ENCODE results near the gene METRN.

Gene METRN

DNA sequence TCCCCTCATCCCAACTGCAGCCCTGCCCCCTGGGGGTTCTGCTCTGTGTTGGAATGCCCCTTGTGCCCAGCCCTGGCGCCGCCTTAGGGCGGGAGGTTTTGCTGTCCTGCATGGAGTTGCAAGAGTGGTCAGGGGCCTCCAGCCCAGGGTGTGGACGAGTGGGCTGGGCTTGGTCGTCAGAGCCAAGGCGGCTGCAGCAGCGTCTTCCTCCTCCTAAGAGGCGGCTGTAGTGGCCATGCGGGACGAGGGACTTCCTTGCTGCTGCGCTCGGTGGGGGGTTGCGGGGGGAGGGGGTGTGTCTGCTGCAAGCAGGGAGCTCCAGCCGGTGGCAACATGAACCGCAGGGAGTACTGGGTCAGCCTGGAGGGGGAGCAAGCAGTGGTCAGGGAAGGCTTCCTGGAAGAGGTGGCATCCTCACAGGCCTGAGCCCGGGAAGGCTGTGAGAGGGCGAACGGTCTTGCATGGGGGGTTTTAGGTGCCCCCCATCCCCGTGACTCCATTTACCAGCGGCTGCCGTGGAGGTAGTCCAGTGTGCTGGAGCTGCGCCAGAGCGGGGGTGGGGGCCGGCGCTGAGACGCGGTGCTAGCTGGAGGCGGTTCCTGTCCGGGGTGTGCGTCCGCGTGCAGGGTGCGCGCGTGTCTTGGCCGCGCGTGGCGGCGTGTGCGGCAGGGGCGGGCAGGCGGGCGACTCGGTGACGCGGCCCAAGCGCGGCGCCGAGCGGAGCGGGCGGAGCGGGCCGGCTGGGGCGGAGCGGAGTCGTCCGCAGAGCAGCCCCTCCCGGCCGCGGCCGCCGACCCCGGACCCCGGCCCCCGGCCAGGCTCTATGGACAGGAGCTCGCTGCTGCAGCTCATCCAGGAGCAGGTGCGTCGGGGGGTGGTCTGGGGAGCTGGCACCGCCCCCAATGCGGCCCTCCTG, 39.7 kb upstream of the METRN start, which contains the start of gene RHBDL1 (continued):
- no peak for TF ChIP-seq GLI4 (tag by site-specific recombination; IDR thresholded peaks at IDR 0.05)
- TF ChIP-seq, protein P1, sequence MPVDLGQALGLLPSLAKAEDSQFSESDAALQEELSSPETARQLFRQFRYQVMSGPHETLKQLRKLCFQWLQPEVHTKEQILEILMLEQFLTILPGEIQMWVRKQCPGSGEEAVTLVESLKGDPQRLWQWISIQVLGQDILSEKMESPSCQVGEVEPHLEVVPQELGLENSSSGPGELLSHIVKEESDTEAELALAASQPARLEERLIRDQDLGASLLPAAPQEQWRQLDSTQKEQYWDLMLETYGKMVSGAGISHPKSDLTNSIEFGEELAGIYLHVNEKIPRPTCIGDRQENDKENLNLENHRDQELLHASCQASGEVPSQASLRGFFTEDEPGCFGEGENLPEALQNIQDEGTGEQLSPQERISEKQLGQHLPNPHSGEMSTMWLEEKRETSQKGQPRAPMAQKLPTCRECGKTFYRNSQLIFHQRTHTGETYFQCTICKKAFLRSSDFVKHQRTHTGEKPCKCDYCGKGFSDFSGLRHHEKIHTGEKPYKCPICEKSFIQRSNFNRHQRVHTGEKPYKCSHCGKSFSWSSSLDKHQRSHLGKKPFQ (tag by site-specific recombination; IDR thresholded peaks at IDR 0.05), result no peak
- peak; percentile 41; the same call in 1 of the 2 replicates for TF ChIP-seq KLF8 (tag by site-specific recombination; IDR thresholded peaks at IDR 0.05)
- TF ChIP-seq ZNF654 (tag by site-specific recombination; IDR thresholded peaks at IDR 0.05; ENCODE audit: low read depth), result no peak
- TF ChIP-seq GLIS2 (tag by site-specific recombination; IDR thresholded peaks at IDR 0.05), result 0 out of 2 replicates have a peak, but pooled peaks have one; percentile 10
- TF ChIP-seq ZNF19 (tag by site-specific recombination; IDR thresholded peaks at IDR 0.05; ENCODE audit: low read depth), result no peak
- TF ChIP-seq ZNF600 (tag by site-specific recombination; IDR thresholded peaks at IDR 0.05), result 0 out of 2 replicates have a peak, but pooled peaks have one; percentile 32
- TF ChIP-seq, protein P2, sequence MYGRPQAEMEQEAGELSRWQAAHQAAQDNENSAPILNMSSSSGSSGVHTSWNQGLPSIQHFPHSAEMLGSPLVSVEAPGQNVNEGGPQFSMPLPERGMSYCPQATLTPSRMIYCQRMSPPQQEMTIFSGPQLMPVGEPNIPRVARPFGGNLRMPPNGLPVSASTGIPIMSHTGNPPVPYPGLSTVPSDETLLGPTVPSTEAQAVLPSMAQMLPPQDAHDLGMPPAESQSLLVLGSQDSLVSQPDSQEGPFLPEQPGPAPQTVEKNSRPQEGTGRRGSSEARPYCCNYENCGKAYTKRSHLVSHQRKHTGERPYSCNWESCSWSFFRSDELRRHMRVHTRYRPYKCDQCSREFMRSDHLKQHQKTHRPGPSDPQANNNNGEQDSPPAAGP (tag by site-specific recombination; IDR thresholded peaks at IDR 0.05), result 0 out of 2 replicates have a peak, but pooled peaks have one; percentile 26
- no peak for TF ChIP-seq ZNF114 (tag by site-specific recombination; IDR thresholded peaks at IDR 0.05)

DNA sequence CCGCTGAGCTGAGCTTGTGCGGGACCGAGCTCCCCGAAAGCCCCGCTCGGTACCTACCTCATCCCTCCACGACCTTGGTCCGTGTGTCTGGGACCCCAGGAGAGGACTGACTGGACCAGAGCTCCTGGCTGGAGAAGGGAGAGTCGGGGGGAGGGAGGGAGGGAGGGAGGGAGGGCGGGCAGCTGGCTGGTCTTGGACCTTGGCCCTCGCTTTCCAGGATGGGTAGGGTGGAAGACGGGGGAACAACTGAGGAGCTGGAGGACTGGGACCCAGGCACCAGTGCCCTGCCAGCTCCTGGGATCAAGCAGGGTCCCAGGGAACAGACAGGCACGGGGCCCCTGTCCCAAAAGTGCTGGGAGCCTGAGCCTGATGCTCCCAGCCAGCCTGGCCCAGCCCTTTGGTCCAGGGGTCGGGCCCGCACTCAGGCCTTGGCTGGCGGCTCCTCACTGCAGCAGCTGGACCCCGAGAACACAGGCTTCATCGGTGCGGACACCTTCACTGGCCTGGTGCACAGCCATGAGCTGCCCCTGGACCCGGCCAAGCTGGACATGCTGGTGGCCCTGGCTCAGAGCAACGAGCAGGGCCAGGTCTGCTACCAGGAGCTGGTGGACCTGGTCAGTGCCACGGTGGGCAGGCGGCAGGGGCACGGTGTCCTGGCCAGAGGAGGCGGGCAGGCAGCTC, 38.9 kb upstream of the METRN start:
- ChIA-PET POLR2A (interaction anchor here (0.7 to 2.6 kb wide), 8 partner anchors 8 to 289 kb away, joined by 3 to 10 read pairs (median 5); partner anchors contain the start of genes JMJD8, METTL26, RHOT2 and WDR24), CTCF (interaction anchor here (0.6 to 1.1 kb wide), 3 partner anchors 9 to 98 kb away, joined by 3 to 6 read pairs (median 4); no protein-coding TSS in a partner anchor)
- no peaks in the 10 kb centered on the region for H3K9me3 ChIP-seq (ENCODE audit: control insufficient read depth, insufficient read depth, low read depth, low read length)
- H3K27ac ChIP-seq (ENCODE audit: extremely low read depth, low read depth, low read length), result no peak overlapping the region
- peaks cover 5% of the 10 kb centered on the region; the same call in 1 of the 2 replicates for H3K4me1 ChIP-seq (ENCODE audit: control insufficient read depth, insufficient read depth, low read length)
- H3K36me3 ChIP-seq (ENCODE audit: control insufficient read depth in 2 of 2, insufficient read depth in 1 of 2, low read length in 2 of 2), result peaks cover 0 to 44% of the 10 kb centered on the region in 2 experiments; a peak in 1 of 3 replicates
- no peak overlapping the region for H3K4me3 ChIP-seq (ENCODE audit: low read depth, low read length)
- TF ChIP-seq BCL11B (tag by site-specific recombination; IDR thresholded peaks at IDR 0.05; ENCODE audit: low read depth) (peak; percentile 75; the same call in 1 of the 2 replicates), ZNF211 (tag by site-specific recombination; IDR thresholded peaks at IDR 0.05; ENCODE audit: low read depth) (no peak), OSR2 (tag by site-specific recombination; IDR thresholded peaks at IDR 0.05) (no peak), ZNF132 (tag by site-specific recombination; IDR thresholded peaks at IDR 0.05; ENCODE audit: borderline replicate concordance) (no peak), BCL11A (tag by site-specific recombination; IDR thresholded peaks at IDR 0.05; ENCODE audit: low read depth) (peak; percentile 67; the same call in 1 of the 2 replicates)
- TF ChIP-seq, protein P3, sequence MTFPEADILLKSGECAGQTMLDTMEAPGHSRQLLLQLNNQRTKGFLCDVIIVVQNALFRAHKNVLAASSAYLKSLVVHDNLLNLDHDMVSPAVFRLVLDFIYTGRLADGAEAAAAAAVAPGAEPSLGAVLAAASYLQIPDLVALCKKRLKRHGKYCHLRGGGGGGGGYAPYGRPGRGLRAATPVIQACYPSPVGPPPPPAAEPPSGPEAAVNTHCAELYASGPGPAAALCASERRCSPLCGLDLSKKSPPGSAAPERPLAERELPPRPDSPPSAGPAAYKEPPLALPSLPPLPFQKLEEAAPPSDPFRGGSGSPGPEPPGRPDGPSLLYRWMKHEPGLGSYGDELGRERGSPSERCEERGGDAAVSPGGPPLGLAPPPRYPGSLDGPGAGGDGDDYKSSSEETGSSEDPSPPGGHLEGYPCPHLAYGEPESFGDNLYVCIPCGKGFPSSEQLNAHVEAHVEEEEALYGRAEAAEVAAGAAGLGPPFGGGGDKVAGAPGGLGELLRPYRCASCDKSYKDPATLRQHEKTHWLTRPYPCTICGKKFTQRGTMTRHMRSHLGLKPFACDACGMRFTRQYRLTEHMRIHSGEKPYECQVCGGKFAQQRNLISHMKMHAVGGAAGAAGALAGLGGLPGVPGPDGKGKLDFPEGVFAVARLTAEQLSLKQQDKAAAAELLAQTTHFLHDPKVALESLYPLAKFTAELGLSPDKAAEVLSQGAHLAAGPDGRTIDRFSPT (tag by site-specific recombination; IDR thresholded peaks at IDR 0.05), result peak; percentile 69

- POLR2A ChIA-PET, result interaction anchor here (1.0 to 2.6 kb wide), 6 partner anchors 8 to 40 kb away, joined by 3 to 10 read pairs (median 6); partner anchors contain the start of genes JMJD8, METTL26, RHOT2 and WDR24
- H3K4me3 ChIP-seq (ENCODE audit: low read depth, low read length), result no peak overlapping the region
- TF ChIP-seq ZNF521 (tag by site-specific recombination; IDR thresholded peaks at IDR 0.05) (no peak), ZNF26 (tag by site-specific recombination; IDR thresholded peaks at IDR 0.05) (no peak), WT1 (tag by site-specific recombination; IDR thresholded peaks at IDR 0.05) (no peak), ZSCAN23 (tag by site-specific recombination; IDR thresholded peaks at IDR 0.05) (no peak), ZNF791 (tag by site-specific recombination; IDR thresholded peaks at IDR 0.05) (no peak)
- TF ChIP-seq, protein P4, sequence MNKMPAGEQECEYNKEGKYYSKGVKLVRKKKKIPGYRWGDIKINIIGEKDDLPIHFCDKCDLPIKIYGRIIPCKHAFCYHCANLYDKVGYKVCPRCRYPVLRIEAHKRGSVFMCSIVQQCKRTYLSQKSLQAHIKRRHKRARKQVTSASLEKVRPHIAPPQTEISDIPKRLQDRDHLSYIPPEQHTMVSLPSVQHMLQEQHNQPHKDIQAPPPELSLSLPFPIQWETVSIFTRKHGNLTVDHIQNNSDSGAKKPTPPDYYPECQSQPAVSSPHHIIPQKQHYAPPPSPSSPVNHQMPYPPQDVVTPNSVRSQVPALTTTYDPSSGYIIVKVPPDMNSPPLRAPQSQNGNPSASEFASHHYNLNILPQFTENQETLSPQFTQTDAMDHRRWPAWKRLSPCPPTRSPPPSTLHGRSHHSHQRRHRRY (tag by site-specific recombination; IDR thresholded peaks at IDR 0.05), result no peak
These were observed 38.4 kb upstream of the METRN start for GRCh38 chr16:676565-676902.

More at GRCh38 chr16:676565-676902, 38.4 kb upstream of the METRN start:
- H3K27ac ChIP-seq (ENCODE audit: extremely low read depth, low read depth, low read length), result no peak overlapping the region
- H3K4me1 ChIP-seq (ENCODE audit: control insufficient read depth, insufficient read depth, low read length), result peaks cover 6% of the 10 kb centered on the region; the same call in 1 of the 2 replicates
- CTCF ChIA-PET, result interaction anchor here (1.1 kb wide), 1 partner anchor 10 kb away, joined by 6 read pairs; no protein-coding TSS in a partner anchor
- no peaks in the 10 kb centered on the region for H3K9me3 ChIP-seq (ENCODE audit: control insufficient read depth, insufficient read depth, low read depth, low read length)
- H3K36me3 ChIP-seq (ENCODE audit: control insufficient read depth in 2 of 2, insufficient read depth in 1 of 2, low read length in 2 of 2), result peaks cover 0 to 44% of the 10 kb centered on the region in 2 experiments; a peak in 1 of 3 replicates

Measured in HEK293 (cell line).